Caco-2 (cell line): Measurements from ENCODE around the gene RAB43. TPM values are rescaled to one million over a fixed set of nuclear protein-coding genes. Genes with fewer than 3 reads are reported as not detected.

Experiments used
- BruUV-seq: library from RNA; stranded (reverse); fragments of 400-500 nt; replicated peaks from 2 replicates; lab custom pipeline; 2021; lab: Mats Ljungman, UMichigan
- CTCF ChIA-PET: fragments of 300-600 bp; sonication (Branson Sonifier 250); formaldehyde crosslinking; loops from one replicate; lab custom pipeline; 2022; ENCODE audit warnings: antibody characterized with exemption; lab: Charles Lee
- POLR2A ChIA-PET: fragments of 300-600 bp; sonication (Branson Sonifier 250); formaldehyde crosslinking; loops from one replicate; lab custom pipeline; 2022; ENCODE audit warnings: antibody characterized with exemption; lab: Charles Lee
- DNase-seq, 2 experiments: peaks; one replicate each; pipeline versions ENCODE4 v3.0.0 to v3.0.0-alpha.2; 2020 to 2022
- H3K27me3 ChIP-seq: replicated peaks from 2 replicates; pipeline ENCODE4 v1.6.0; 2011; ENCODE audit warnings: low read length; ENCODE audit not compliant: control insufficient read depth, insufficient read depth
- H3K36me3 ChIP-seq: 2 replicates; pipeline ENCODE4 v1.5.1; 2011; ENCODE audit warnings: low read length; ENCODE audit not compliant: control insufficient read depth, insufficient read depth
- H3K4me1 ChIP-seq: fragments of 250-450 bp; sonication (Bioruptor Pico); 2 replicates; pipeline ENCODE4 v1.5.1; 2020; ENCODE audit warnings: mild to moderate bottlenecking
- H3K4me3 ChIP-seq: 2 replicates; pipeline ENCODE4 v1.5.1; 2011; ENCODE audit warnings: low read depth, mild to moderate bottlenecking, control low read depth, low read length
- H3K9me3 ChIP-seq: fragments of 250-450 bp; sonication (Bioruptor Pico); 2 replicates; pipeline ENCODE4 v1.5.1; 2020; ENCODE audit warnings: mild to moderate bottlenecking, moderate library complexity
- H3K27ac Mint-ChIP-seq: one replicate; pipeline ENCODE4 v1.8.0; 2022; ENCODE audit warnings: mixed read lengths; ENCODE audit not compliant: unreplicated experiment
- H3K27me3 Mint-ChIP-seq: one replicate; pipeline ENCODE4 v1.8.0; 2022; ENCODE audit warnings: mixed read lengths; ENCODE audit not compliant: insufficient read depth, unreplicated experiment
- H3K36me3 Mint-ChIP-seq: one replicate; pipeline ENCODE4 v1.8.0; 2022; ENCODE audit warnings: mild to moderate bottlenecking, mixed read lengths; ENCODE audit not compliant: insufficient read depth, unreplicated experiment
- H3K4me1 Mint-ChIP-seq: one replicate; pipeline ENCODE4 v1.8.0; 2022; ENCODE audit warnings: low read depth, mixed read lengths; ENCODE audit not compliant: unreplicated experiment
- H3K4me3 Mint-ChIP-seq: one replicate; pipeline ENCODE4 v1.8.0; 2022; ENCODE audit warnings: mild to moderate bottlenecking, moderate library complexity, mixed read lengths; ENCODE audit not compliant: unreplicated experiment
- H3K9me3 Mint-ChIP-seq: one replicate; pipeline ENCODE4 v1.8.0; 2022; ENCODE audit warnings: mixed read lengths; ENCODE audit not compliant: unreplicated experiment
- CTCF ChIP-seq, 2 experiments: fragments of 200-600 bp in 1 of 2; IDR thresholded peaks; 1 replicate in 1 of 2; 2 replicates in 1 of 2; pipeline versions ENCODE4 v1.5.1 to v1.8.0; 2011 to 2022; ENCODE audit warnings: antibody characterized with exemption in 1 of 2, control low read depth in 1 of 2, inconsistent platforms in 1 of 2, low read depth in 1 of 2, low read length in 1 of 2, mild to moderate bottlenecking in 1 of 2, moderate library complexity in 1 of 2; ENCODE audit not compliant: insufficient read depth in 1 of 2, severe bottlenecking in 1 of 2, unreplicated experiment in 1 of 2
- intact Hi-C: fragments of 100-400 bp; cut with micrococcal nuclease; formaldehyde crosslinking; loops from one replicate; pipeline ENCODE4 v1.10.0; 2022; ENCODE audit not compliant: unreplicated experiment
- total RNA-seq: library from RNA; stranded (reverse); gene quantifications from 2 replicates; pipeline ENCODE4 v1.2.3, GENCODE V29; 2022

RAB43 gene
- total RNA-seq, 1 experiment from 2014 or later: 12.3 TPM

- H3K4me1 Mint-ChIP-seq: peaks cover 14% of the 10 kb centered on the region
- no TSS peak for BruUV-seq
- no peak overlapping the region for H3K4me3 Mint-ChIP-seq
- intact Hi-C loops: no loop called here
- H3K27me3 ChIP-seq: no peaks in the 10 kb centered on the region
- ChIA-PET CTCF (no interaction called here), POLR2A (no interaction called here)
- no peaks in the 10 kb centered on the region for H3K36me3 ChIP-seq
- no peaks in the 10 kb centered on the region for H3K9me3 Mint-ChIP-seq
- no peaks in the 10 kb centered on the region for H3K27me3 Mint-ChIP-seq
- no peak overlapping the region for H3K4me3 ChIP-seq
- peaks cover 22% of the 10 kb centered on the region for H3K4me1 ChIP-seq
- no peak for DNase-seq
- no peaks in the 10 kb centered on the region for H3K9me3 ChIP-seq
- no peak overlapping the region for H3K27ac Mint-ChIP-seq
- no peak for TF ChIP-seq CTCF (IDR thresholded peaks at IDR 0.05; ENCODE audit: insufficient read depth in 1 of 2, low read depth in 1 of 2, low read length in 1 of 2, severe bottlenecking in 1 of 2, unreplicated experiment in 1 of 2)
- H3K36me3 Mint-ChIP-seq: no peaks in the 10 kb centered on the region
Observed at GRCh38 chr3:129059311-129059958, 62.2 kb downstream of the RAB43 start.

DNA sequence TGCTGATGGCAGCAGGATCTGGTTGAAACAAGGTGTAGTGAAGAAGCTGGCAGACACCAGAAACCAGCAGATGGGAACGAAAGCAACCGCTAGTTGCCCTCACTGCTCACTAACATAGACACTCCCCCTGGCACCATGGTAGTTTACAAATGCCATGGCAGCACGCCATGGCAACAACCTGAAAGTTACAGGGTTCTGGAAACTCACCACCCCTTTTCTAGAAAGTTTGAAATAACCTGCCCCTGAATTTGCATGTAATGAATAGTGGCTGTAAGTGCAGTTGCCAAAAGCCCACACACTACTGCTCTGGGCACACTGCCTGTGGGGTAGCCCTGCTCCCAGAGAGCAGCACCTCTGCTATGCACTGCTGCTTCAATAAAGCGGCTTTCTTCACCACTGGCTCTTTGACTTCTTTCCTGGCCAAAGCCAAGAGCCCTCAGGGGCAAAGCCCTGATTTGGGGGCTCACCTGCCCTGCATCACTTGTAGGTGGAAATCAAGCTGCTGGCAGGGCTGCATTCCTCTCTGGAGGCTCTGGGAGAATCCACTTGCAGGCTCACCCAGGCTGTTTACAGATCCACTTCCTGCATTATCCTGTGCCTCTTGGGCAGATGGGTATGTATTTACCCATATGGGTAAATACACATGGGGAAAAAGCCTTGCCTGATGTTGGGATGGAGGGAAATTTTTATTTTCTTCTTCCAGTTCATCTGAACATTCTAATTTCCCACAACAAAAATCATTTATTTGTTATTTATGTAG lies 63.0 kb downstream of the RAB43 start:
- Histone ChIP-seq H3K27me3 (no peaks in the 10 kb centered on the region), H3K36me3 (no peaks in the 10 kb centered on the region), H3K4me1 (peaks cover 30% of the 10 kb centered on the region), H3K4me3 (no peak overlapping the region), H3K9me3 (no peaks in the 10 kb centered on the region)
- CTCF ChIA-PET: no interaction called here
- intact Hi-C loops: no loop called here
- Mint-ChIP-seq H3K36me3 (no peaks in the 10 kb centered on the region), H3K4me1 (peaks cover 16% of the 10 kb centered on the region), H3K9me3 (no peaks in the 10 kb centered on the region), H3K4me3 (no peak overlapping the region), H3K27ac (no peak overlapping the region), H3K27me3 (no peaks in the 10 kb centered on the region)
- no peak for TF ChIP-seq CTCF (IDR thresholded peaks at IDR 0.05; ENCODE audit: insufficient read depth in 1 of 2, low read depth in 1 of 2, low read length in 1 of 2, severe bottlenecking in 1 of 2, unreplicated experiment in 1 of 2)
- POLR2A ChIA-PET: interaction anchor here (0.6 kb wide), 1 partner anchor 14 kb away, joined by 3 read pairs; no protein-coding TSS in a partner anchor
- no peak for DNase-seq
- no TSS peak for BruUV-seq

GRCh38 chr3:129057249-129057648 lies 64.4 kb downstream of the RAB43 start:
- H3K27me3 ChIP-seq: no peaks in the 10 kb centered on the region
- peaks cover 35% of the 10 kb centered on the region for H3K4me1 ChIP-seq
- no peak overlapping the region for H3K4me3 Mint-ChIP-seq
- no peaks in the 10 kb centered on the region for H3K9me3 ChIP-seq
- ChIA-PET CTCF (no interaction called here), POLR2A (no interaction called here)
- no TSS peak for BruUV-seq
- no peaks in the 10 kb centered on the region for H3K36me3 ChIP-seq
- no peak overlapping the region for H3K27ac Mint-ChIP-seq
- H3K36me3 Mint-ChIP-seq: no peaks in the 10 kb centered on the region
- H3K27me3 Mint-ChIP-seq: no peaks in the 10 kb centered on the region
- H3K9me3 Mint-ChIP-seq: no peaks in the 10 kb centered on the region
- peaks cover 16% of the 10 kb centered on the region for H3K4me1 Mint-ChIP-seq
- no peak overlapping the region for H3K4me3 ChIP-seq
- no peak for TF ChIP-seq CTCF (IDR thresholded peaks at IDR 0.05; ENCODE audit: insufficient read depth in 1 of 2, low read depth in 1 of 2, low read length in 1 of 2, severe bottlenecking in 1 of 2, unreplicated experiment in 1 of 2)
- DNase-seq: no peak
- intact Hi-C loops: no loop called here
